ENCODE results near the gene PLEKHJ1. TPM values are rescaled to one million over a fixed set of nuclear protein-coding genes. Genes with fewer than 3 reads are reported as not detected.

Gene PLEKHJ1
- total and polyA plus RNA-seq, 2 of the 13 experiments (the other 11 are each of a cell fraction or from before 2014, with no cell fraction given), result 70.5 to 130 TPM

DNA sequence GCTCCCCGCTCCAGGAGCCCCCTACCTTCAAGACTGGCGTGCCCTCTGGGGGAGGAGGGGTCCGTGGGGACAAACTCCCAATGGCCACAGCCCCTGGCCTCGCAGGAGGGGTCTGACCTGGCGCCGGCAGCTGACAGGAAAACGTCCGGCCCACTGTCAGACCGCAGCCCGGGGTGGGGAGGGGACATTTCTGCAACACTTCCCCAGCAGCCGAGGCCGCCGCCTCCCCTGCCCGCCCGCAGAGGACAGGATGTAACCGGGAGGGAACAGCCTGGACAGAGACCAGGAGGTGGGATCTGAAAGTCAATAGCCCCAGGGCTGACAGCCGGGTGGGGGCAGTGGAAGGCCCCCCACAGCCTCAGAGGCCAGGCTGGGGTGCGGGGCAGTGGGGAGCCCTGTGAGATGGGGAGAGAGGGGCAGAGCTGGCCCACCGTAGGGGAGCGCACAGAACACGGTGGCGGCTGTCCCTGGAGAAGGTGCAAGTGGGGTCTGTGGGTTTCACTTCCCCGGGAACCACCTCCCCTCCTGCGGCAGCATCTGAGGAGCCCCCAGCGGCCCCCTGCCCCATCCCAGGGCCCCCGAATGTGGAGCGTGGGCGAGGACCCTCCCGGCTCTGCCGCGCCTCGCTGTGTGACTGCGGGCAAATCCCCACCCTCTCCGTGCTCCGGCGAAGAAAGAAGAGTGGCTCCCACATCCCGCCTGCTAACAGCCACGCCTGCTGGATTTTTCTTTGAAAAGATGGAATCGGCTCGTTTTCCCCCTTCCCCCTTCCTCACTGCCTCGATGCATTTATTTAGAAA lies 46.1 kb upstream of the PLEKHJ1 start, which contains the start of gene PEAK3 (continued):
- TF ChIP-seq, protein P1, sequence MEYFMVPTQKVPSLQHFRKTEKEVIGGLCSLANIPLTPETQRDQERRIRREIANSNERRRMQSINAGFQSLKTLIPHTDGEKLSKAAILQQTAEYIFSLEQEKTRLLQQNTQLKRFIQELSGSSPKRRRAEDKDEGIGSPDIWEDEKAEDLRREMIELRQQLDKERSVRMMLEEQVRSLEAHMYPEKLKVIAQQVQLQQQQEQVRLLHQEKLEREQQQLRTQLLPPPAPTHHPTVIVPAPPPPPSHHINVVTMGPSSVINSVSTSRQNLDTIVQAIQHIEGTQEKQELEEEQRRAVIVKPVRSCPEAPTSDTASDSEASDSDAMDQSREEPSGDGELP (IDR thresholded peaks at IDR 0.05; ENCODE audit: borderline replicate concordance, low read depth), result peak; percentile 53; the same call in 1 of the 2 replicates
- TF ChIP-seq ZKSCAN8 (CRISPR knock-in tag; IDR thresholded peaks at IDR 0.05; ENCODE audit: borderline replicate concordance) (no peak), ZNF761 (CRISPR knock-in tag; conservative IDR thresholded peaks at IDR 0.05) (no peak), ZNF569 (CRISPR knock-in tag; IDR thresholded peaks at IDR 0.05; ENCODE audit: borderline replicate concordance) (no peak), ZNF629 (CRISPR knock-in tag; conservative IDR thresholded peaks at IDR 0.05) (no peak), ZNF3 (CRISPR knock-in tag; IDR thresholded peaks at IDR 0.05) (no peak), ZNF788 (CRISPR knock-in tag; IDR thresholded peaks at IDR 0.05; ENCODE audit: borderline replicate concordance) (peak; percentile 40; the same call in 1 of the 2 replicates), RAD51 (IDR thresholded peaks at IDR 0.05; ENCODE audit: borderline replicate concordance) (no peak), FOXO1 (CRISPR knock-in tag; IDR thresholded peaks at IDR 0.05) (no peak), ZNF772 (CRISPR knock-in tag; IDR thresholded peaks at IDR 0.05) (0 out of 2 replicates have a peak, but pooled peaks have one; percentile 37), NFYB (CRISPR knock-in tag; IDR thresholded peaks at IDR 0.05) (no peak), ZNF367 (CRISPR knock-in tag; IDR thresholded peaks at IDR 0.05; ENCODE audit: borderline replicate concordance) (no peak), KLF13 (CRISPR knock-in tag; IDR thresholded peaks at IDR 0.05) (no peak), ZNF460 (CRISPR knock-in tag; IDR thresholded peaks at IDR 0.05; ENCODE audit: borderline replicate concordance) (no peak), RXRA (CRISPR knock-in tag; IDR thresholded peaks at IDR 0.05) (no peak), ZFP82 (CRISPR knock-in tag; IDR thresholded peaks at IDR 0.05; ENCODE audit: borderline replicate concordance) (no peak), HMGA1 (CRISPR knock-in tag; conservative IDR thresholded peaks at IDR 0.05) (no peak), NFE2L2 (IDR thresholded peaks at IDR 0.05; ENCODE audit: low read length) (no peak)
- TF ChIP-seq, protein P2, sequence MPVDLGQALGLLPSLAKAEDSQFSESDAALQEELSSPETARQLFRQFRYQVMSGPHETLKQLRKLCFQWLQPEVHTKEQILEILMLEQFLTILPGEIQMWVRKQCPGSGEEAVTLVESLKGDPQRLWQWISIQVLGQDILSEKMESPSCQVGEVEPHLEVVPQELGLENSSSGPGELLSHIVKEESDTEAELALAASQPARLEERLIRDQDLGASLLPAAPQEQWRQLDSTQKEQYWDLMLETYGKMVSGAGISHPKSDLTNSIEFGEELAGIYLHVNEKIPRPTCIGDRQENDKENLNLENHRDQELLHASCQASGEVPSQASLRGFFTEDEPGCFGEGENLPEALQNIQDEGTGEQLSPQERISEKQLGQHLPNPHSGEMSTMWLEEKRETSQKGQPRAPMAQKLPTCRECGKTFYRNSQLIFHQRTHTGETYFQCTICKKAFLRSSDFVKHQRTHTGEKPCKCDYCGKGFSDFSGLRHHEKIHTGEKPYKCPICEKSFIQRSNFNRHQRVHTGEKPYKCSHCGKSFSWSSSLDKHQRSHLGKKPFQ (CRISPR knock-in tag; IDR thresholded peaks at IDR 0.05; ENCODE audit: insufficient replicate concordance), result peak; percentile 55
- TF ChIP-seq, protein P3, sequence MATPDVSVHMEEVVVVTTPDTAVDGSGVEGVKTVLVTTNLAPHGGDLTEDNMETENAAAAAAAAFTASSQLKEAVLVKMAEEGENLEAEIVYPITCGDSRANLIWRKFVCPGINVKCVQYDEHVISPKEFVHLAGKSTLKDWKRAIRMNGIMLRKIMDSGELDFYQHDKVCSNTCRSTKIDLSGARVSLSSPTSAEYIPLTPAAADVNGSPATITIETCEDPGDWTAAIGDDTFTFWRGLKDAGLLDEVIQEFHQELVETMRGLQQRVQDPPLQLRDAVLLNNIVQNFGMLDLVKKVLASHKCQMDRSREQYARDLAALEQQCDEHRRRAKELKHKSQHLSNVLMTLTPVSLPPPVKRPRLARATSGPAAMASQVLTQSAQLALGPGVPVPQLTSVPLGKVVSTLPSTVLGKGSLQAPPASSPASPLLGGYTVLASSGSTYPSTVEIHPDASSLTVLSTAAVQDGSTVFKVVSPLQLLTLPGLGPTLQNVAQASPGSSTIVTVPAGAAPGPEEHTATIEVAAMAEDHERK (CRISPR knock-in tag; IDR thresholded peaks at IDR 0.05; ENCODE audit: low read depth), result no peak
- TF ChIP-seq, protein P4, sequence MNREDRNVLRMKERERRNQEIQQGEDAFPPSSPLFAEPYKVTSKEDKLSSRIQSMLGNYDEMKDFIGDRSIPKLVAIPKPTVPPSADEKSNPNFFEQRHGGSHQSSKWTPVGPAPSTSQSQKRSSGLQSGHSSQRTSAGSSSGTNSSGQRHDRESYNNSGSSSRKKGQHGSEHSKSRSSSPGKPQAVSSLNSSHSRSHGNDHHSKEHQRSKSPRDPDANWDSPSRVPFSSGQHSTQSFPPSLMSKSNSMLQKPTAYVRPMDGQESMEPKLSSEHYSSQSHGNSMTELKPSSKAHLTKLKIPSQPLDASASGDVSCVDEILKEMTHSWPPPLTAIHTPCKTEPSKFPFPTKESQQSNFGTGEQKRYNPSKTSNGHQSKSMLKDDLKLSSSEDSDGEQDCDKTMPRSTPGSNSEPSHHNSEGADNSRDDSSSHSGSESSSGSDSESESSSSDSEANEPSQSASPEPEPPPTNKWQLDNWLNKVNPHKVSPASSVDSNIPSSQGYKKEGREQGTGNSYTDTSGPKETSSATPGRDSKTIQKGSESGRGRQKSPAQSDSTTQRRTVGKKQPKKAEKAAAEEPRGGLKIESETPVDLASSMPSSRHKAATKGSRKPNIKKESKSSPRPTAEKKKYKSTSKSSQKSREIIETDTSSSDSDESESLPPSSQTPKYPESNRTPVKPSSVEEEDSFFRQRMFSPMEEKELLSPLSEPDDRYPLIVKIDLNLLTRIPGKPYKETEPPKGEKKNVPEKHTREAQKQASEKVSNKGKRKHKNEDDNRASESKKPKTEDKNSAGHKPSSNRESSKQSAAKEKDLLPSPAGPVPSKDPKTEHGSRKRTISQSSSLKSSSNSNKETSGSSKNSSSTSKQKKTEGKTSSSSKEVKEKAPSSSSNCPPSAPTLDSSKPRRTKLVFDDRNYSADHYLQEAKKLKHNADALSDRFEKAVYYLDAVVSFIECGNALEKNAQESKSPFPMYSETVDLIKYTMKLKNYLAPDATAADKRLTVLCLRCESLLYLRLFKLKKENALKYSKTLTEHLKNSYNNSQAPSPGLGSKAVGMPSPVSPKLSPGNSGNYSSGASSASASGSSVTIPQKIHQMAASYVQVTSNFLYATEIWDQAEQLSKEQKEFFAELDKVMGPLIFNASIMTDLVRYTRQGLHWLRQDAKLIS (CRISPR knock-in tag; IDR thresholded peaks at IDR 0.05), result no peak
